ENCODE results near the gene CCNYL1.
A peak's percentile ranks its signal among the peaks of the same experiment; 100 is the strongest.
"Not testable (repeated sequence)": the region's sequence is repeated elsewhere in the genome, so short reads cannot be mapped to it uniquely, and the experiment has no call there.

Gene CCNYL1

DNA sequence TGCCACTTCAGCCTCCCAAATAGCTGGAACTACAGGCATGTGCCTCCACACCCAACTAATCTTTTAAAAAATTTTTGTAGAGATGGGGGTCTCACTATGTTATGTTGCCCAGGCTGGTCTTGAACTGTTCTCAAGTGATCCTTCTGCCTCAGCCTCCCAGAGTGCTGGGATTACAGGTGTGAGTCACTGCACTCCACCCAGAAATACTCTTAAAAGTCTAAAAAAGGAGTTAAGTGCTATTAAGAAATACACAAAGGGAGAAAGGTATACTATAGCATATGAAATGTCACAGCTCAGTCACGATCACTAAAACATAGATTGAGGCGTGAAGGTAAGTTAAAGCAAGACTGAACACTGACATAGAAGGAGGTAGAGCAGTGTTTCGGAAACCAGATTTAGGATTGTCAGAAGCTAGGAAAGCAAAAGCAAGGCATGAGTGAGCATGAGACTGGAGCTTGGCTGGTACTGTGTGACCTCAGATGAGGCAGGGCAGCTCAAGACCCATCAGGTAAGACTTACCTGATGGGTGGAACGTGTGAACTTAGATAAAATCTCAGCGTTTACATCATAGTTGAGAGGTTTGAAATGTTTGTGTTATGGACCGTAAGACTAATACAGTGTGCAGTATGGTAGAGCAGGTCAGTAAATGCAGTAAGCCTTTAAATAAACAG lies 9.2 kb downstream of the CCNYL1 start:
- Mint-ChIP-seq H3K9me3 (no peaks in the 10 kb centered on the region), H3K4me1 (peaks cover 59% of the 10 kb centered on the region), H3K27me3 (no peaks in the 10 kb centered on the region), H3K36me3 (peaks cover 2% of the 10 kb centered on the region), H3K27ac (peak overlapping the region; percentile 3), H3K4me3 (no peak overlapping the region)

- Mint-ChIP-seq H3K36me3 (peaks cover 2% of the 10 kb centered on the region), H3K27ac (peak overlapping the region; percentile 89), H3K4me1 (peaks cover 66% of the 10 kb centered on the region), H3K4me3 (peak overlapping the region; percentile 60), H3K9me3 (no peaks in the 10 kb centered on the region), H3K27me3 (no peaks in the 10 kb centered on the region)
Measured at GRCh38 chr2:207722773-207723424, 11.5 kb downstream of the CCNYL1 start.

DNA sequence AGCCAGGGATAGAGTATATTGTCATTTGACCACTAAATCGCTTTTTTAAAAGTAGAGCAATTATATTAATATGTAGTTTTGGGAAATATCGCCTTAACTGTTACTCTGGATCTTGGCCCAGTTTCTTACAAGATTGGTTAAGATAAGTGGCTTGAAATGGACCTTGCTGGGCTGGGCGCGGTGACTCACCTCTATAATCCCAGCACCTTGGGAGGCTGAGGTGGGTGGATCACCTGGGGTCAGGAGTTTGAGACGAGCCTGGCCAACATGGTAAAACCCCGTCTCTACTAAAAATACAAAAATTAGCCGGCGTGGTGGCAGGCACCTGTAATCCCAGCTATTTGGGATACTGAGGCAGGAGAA lies 12.0 kb downstream of the CCNYL1 start:
- Mint-ChIP-seq H3K4me1 (peaks cover 66% of the 10 kb centered on the region), H3K27ac (peak overlapping the region; percentile 89), H3K4me3 (peak overlapping the region; percentile 60)
- not testable (repeated sequence) for H3K9me3 Mint-ChIP-seq, H3K27me3 Mint-ChIP-seq, H3K36me3 Mint-ChIP-seq

GRCh38 chr2:207724113-207724512 lies 12.7 kb downstream of the CCNYL1 start:
- Mint-ChIP-seq H3K4me3 (no peak overlapping the region), H3K27me3 (no peaks in the 10 kb centered on the region), H3K9me3 (no peaks in the 10 kb centered on the region), H3K36me3 (peaks cover 2% of the 10 kb centered on the region), H3K4me1 (peaks cover 66% of the 10 kb centered on the region), H3K27ac (peak overlapping the region; percentile 14)

DNA sequence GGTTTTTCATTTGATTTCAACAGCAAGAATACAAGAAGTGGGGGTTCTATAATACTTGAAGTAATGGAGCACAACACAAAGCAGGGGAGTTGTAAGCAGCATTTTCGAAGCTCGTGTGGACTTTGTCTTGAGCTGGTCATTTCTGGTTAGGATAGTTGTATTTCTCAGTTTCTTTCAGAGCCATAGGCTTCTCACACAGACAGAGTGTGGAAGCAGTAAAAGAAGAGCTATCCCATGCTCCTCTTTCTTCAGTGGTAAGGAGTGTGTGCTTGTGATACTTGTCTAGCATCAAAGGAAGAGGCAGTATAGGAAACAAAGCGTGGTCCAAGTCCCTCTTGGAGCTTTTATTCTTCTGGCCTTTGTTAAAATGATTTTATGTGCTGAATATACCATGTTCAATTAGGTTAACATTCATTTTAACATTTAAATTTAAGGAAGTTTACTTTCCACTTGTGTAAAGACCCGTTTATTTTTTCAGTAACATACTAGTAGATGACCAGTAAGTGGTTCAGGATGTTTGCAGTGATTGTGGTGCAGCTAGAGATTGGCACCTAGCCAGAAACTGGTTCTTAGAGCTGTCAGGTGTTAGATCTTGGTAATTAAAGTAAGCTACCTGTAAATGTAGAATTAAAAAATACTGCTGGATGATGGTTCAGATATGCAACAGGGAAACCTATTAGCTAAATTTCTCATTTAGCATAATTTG lies 14.6 kb downstream of the CCNYL1 start:
- H3K4me1 Mint-ChIP-seq: peaks cover 59% of the 10 kb centered on the region
- H3K36me3 Mint-ChIP-seq: peaks cover 9% of the 10 kb centered on the region
- no peaks in the 10 kb centered on the region for H3K9me3 Mint-ChIP-seq
- no peaks in the 10 kb centered on the region for H3K27me3 Mint-ChIP-seq
- no peak overlapping the region for H3K4me3 Mint-ChIP-seq
- no peak overlapping the region for H3K27ac Mint-ChIP-seq

GRCh38 chr2:207727261-207727660 lies 15.8 kb downstream of the CCNYL1 start:
- H3K27ac Mint-ChIP-seq: no peak overlapping the region
- H3K4me1 Mint-ChIP-seq: peaks cover 51% of the 10 kb centered on the region
- no peaks in the 10 kb centered on the region for H3K9me3 Mint-ChIP-seq
- H3K27me3 Mint-ChIP-seq: no peaks in the 10 kb centered on the region
- peak overlapping the region; percentile 26 for H3K4me3 Mint-ChIP-seq
- peaks cover 9% of the 10 kb centered on the region for H3K36me3 Mint-ChIP-seq

GRCh38 chr2:207729465-207729998 lies 18.1 kb downstream of the CCNYL1 start:
- Mint-ChIP-seq H3K27ac (no peak overlapping the region), H3K9me3 (no peaks in the 10 kb centered on the region), H3K36me3 (peaks cover 9% of the 10 kb centered on the region), H3K4me3 (no peak overlapping the region), H3K27me3 (no peaks in the 10 kb centered on the region), H3K4me1 (peaks cover 30% of the 10 kb centered on the region)

DNA sequence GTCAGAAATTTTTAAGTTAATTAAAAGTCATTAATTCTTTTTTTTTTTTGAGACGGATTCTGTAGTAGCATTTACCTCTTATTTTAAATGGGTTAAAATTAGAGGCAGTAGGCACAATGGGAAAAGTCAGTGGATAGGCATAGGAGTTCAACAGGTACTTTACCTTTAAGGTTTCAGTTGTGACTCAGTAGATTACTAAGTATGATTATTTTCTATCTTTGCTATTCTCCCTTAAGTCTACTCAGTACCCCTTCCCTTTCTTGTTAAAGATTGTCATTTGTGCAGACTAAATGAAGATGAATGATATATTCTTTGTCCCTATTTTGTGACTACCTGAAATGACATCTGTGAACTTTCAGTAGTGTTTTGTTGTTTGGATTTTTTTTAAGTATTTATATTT lies 19.7 kb downstream of the CCNYL1 start:
- no peaks in the 10 kb centered on the region for H3K27me3 Mint-ChIP-seq
- no peak overlapping the region for H3K4me3 Mint-ChIP-seq
- H3K36me3 Mint-ChIP-seq: peaks cover 14% of the 10 kb centered on the region
- no peaks in the 10 kb centered on the region for H3K9me3 Mint-ChIP-seq
- H3K4me1 Mint-ChIP-seq: peaks cover 18% of the 10 kb centered on the region
- H3K27ac Mint-ChIP-seq: no peak overlapping the region

GRCh38 chr2:207733597-207734240 lies 22.3 kb downstream of the CCNYL1 start:
- no peaks in the 10 kb centered on the region for H3K4me1 Mint-ChIP-seq
- no peak overlapping the region for H3K4me3 Mint-ChIP-seq
- H3K36me3 Mint-ChIP-seq: peaks cover 14% of the 10 kb centered on the region
- H3K27me3 Mint-ChIP-seq: no peaks in the 10 kb centered on the region
- H3K27ac Mint-ChIP-seq: no peak overlapping the region
- no peaks in the 10 kb centered on the region for H3K9me3 Mint-ChIP-seq

DNA sequence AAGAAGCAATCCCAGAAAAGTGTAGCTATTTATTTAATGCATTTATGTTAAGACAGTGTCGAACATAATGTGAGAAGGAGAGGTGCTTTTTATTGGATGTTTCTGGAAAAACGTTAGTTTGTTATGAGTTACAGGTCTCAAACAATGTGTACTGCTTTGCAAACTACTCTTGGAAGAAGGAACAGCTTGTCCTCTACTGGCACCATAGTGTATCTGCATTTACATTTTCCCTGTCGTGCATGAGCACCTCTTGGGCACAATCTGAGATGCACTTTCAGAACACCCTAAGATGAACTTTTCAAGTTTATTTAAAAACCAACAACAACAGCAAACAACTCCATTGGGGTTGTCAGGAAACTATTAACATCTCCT lies 22.8 kb downstream of the CCNYL1 start:
- no peak overlapping the region for H3K4me3 Mint-ChIP-seq
- H3K4me1 Mint-ChIP-seq: no peaks in the 10 kb centered on the region
- no peaks in the 10 kb centered on the region for H3K27me3 Mint-ChIP-seq
- H3K36me3 Mint-ChIP-seq: peaks cover 13% of the 10 kb centered on the region
- no peak overlapping the region for H3K27ac Mint-ChIP-seq
- H3K9me3 Mint-ChIP-seq: no peaks in the 10 kb centered on the region

GRCh38 chr2:207734636-207735512 lies 23.4 kb downstream of the CCNYL1 start:
- Mint-ChIP-seq H3K27me3 (no peaks in the 10 kb centered on the region), H3K4me1 (no peaks in the 10 kb centered on the region), H3K36me3 (peaks cover 9% of the 10 kb centered on the region), H3K4me3 (no peak overlapping the region), H3K9me3 (no peaks in the 10 kb centered on the region), H3K27ac (no peak overlapping the region)

DNA sequence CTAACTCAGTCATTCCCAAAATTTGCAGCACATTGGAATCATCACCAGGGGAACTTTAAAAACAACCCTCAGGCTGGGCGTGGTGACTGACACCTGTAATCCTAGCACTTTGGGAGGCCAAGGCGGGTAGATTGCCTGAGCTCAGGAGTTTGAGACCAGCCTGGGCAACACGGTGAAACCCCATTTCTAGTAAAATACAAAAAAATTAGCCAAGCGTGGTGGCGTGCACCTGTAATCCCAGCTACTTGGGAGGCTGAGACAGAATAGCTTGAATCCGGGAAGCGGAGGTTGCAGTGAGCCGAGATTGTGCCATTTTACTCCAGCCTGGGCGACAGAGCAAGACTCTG lies 24.0 kb downstream of the CCNYL1 start:
- not testable (repeated sequence) for H3K36me3 Mint-ChIP-seq, H3K27ac Mint-ChIP-seq, H3K4me3 Mint-ChIP-seq, H3K4me1 Mint-ChIP-seq, H3K27me3 Mint-ChIP-seq, H3K9me3 Mint-ChIP-seq

DNA sequence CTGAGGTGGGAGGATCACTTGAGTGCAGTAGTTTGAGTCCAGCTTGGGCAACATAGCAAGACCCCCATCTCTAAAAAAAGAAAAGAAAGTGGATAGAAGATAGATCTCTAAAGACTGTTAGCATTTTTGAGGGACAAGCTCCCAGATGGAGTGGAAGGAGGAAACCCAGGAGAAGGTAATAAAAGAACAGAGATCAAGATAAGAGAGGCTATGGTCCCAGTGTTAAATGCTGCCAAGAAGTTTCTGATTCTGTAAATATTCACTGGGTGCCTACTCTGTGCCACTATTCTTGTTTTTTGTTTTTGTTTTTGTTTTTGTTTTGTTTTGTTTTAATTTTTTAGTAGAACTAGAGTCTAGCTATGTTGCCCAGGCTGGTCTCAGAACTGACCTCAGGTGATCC lies 32.1 kb downstream of the CCNYL1 start:
- Mint-ChIP-seq H3K27ac (no peak overlapping the region), H3K36me3 (peaks cover under 1% of the 10 kb centered on the region), H3K9me3 (no peaks in the 10 kb centered on the region), H3K4me3 (no peak overlapping the region), H3K4me1 (no peaks in the 10 kb centered on the region), H3K27me3 (no peaks in the 10 kb centered on the region)

DNA sequence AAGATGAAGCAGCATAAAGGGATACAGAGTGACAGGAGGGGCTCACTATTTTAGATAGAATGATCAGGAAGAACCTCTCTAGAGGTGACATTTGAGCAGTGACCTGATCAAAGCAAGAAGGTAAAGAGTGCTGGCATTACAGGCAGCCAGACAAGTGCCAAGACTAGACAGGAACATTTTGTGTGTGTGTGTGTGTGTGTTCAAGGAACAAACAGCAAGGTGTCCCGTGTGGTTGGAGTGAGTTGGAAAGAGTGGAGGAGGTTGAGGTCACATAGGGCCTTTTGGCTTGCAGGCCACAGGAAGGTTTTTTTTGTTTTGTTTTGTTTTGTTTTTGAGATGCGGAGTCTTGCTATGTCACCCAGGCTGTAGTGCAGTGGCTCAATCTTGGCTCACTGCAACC lies 32.6 kb downstream of the CCNYL1 start:
- no peak overlapping the region for H3K4me3 Mint-ChIP-seq
- H3K9me3 Mint-ChIP-seq: no peaks in the 10 kb centered on the region
- H3K36me3 Mint-ChIP-seq: no peaks in the 10 kb centered on the region
- H3K27me3 Mint-ChIP-seq: no peaks in the 10 kb centered on the region
- H3K27ac Mint-ChIP-seq: no peak overlapping the region
- H3K4me1 Mint-ChIP-seq: no peaks in the 10 kb centered on the region

DNA sequence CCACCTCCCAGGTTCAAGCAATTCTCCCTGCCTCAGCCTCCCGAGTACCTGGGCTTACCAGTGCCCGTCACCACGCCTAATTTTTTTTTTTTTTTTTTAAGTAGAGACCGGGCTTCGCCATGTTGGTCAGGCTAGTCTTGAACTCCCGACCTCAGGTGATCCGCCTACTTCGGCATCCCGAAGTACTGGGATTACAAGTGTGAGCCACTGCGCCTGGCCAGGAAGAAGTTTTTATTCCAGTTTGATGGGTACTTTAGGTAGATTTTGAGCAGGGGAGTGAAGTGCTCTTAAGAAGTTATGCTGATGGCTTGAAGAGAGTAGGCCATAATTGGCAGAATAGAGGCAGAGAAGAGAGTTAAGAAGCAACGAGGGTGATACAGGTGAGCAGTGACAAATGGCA lies 33.0 kb downstream of the CCNYL1 start:
- Mint-ChIP-seq H3K9me3 (no peaks in the 10 kb centered on the region), H3K4me1 (no peaks in the 10 kb centered on the region), H3K4me3 (no peak overlapping the region), H3K27me3 (no peaks in the 10 kb centered on the region), H3K36me3 (no peaks in the 10 kb centered on the region), H3K27ac (no peak overlapping the region)

Measured in activated naive CD4-positive, alpha-beta T cell treated with anti-CD3 and anti-CD28 coated beads, Interleukin-2, amount 50 U/mL, for 24 hours (primary cell).